HTR-8/SVneo (cell line): ENCODE results near the gene STOML1.

ENCODE experiments used
- DNase-seq: peaks from one replicate; pipeline ENCODE4 v3.0.0; 2011; ENCODE audit warnings: low spot score, mixed read lengths; ENCODE audit not compliant: insufficient read length
- FAIRE-seq: peaks from 2 replicates; lab custom pipeline; 2011; peaks lifted over from hg19 to GRCh38; lab: Jason Lieb, UNC

Gene STOML1

GRCh38 chr15:74022706-74023470 lies 30.8 kb upstream of the STOML1 start:
- FAIRE-seq, result no peak
- DNase-seq, result no peak

- DNase-seq (no peak), FAIRE-seq (no peak)
Observed at GRCh38 chr15:74019734-74020133, 27.6 kb upstream of the STOML1 start.

- no peak for DNase-seq
- FAIRE-seq, result no peak
Observed at GRCh38 chr15:74013374-74013894, 21.3 kb upstream of the STOML1 start.

- FAIRE-seq, result no peak
- no peak for DNase-seq
Observed at GRCh38 chr15:74011610-74012009, 19.5 kb upstream of the STOML1 start.

GRCh38 chr15:74010929-74011540 lies 18.9 kb upstream of the STOML1 start:
- DNase-seq (no peak), FAIRE-seq (no peak)

GRCh38 chr15:74008901-74009300 lies 16.8 kb upstream of the STOML1 start:
- DNase-seq, result no peak
- FAIRE-seq, result no peak

- DNase-seq (no peak), FAIRE-seq (no peak)
Observed at GRCh38 chr15:74007820-74008371, 15.8 kb upstream of the STOML1 start.

- no peak for FAIRE-seq
- DNase-seq, result no peak
Observed at GRCh38 chr15:74006774-74007639, 14.9 kb upstream of the STOML1 start.

GRCh38 chr15:73997986-73998385 lies 5.9 kb upstream of the STOML1 start:
- FAIRE-seq, result no peak

GRCh38 chr15:73996939-73997338 lies 4.8 kb upstream of the STOML1 start:
- FAIRE-seq, result no peak

More at GRCh38 chr15:73997986-73998385, 5.9 kb upstream of the STOML1 start:
- no peak for DNase-seq

GRCh38 chr15:73996267-73996666 lies 4.2 kb upstream of the STOML1 start:
- FAIRE-seq (no peak), DNase-seq (no peak)

More at GRCh38 chr15:73996939-73997338, 4.8 kb upstream of the STOML1 start:
- DNase-seq, result no peak

- no peak for DNase-seq
- no peak for FAIRE-seq
Observed at GRCh38 chr15:73994912-73995622, 3.0 kb upstream of the STOML1 start.

- FAIRE-seq (peak; percentile 46), DNase-seq (peak; percentile 94)
Observed at GRCh38 chr15:73994413-73994883, 2.4 kb upstream of the STOML1 start, which contains the start of gene PML. TSS of gene PML (plus strand) at chr15:73994716. CDS start at chr15:73994813, 97 bp downstream.

GRCh38 chr15:73993211-73993994 lies 1.3 kb upstream of the STOML1 start:
- DNase-seq (no peak), FAIRE-seq (no peak)

- DNase-seq (no peak), FAIRE-seq (no peak)
Observed at GRCh38 chr15:73992594-73992898, 451 bp upstream of the STOML1 start.

- no peak for DNase-seq
- FAIRE-seq, result no peak
Observed at GRCh38 chr15:73991260-73991659, 835 bp downstream of the STOML1 start.

- no peak for FAIRE-seq
Observed at GRCh38 chr15:73990250-73991005, 1.7 kb downstream of the STOML1 start.

More at GRCh38 chr15:73990250-73991005, 1.7 kb downstream of the STOML1 start:
- no peak for DNase-seq
